Mesenchymal stem cell (in vitro differentiated cells and primary cell): ENCODE data around the gene POLR1B.
A peak's percentile ranks its signal among the peaks of the same experiment; 100 is the strongest.

Experiments used
- DNase-seq: peaks from one replicate; pipeline ENCODE4 v3.0.0-alpha.2; 2013
- H2AFZ ChIP-seq: one replicate; pipeline ENCODE4 v1.6.1; 2013; ENCODE audit warnings: low read depth, mild to moderate bottlenecking, control low read depth, inconsistent platforms, low read length, moderate library complexity
- H2AK5ac ChIP-seq: 2 replicates; pipeline ENCODE4 v1.6.1; 2013; ENCODE audit warnings: low read length, moderate library complexity, mild to moderate bottlenecking, inconsistent platforms; ENCODE audit not compliant: severe bottlenecking
- H2BK120ac ChIP-seq: one replicate; pipeline ENCODE4 v1.6.1; 2013; ENCODE audit warnings: low read depth, mild to moderate bottlenecking, inconsistent platforms, low read length, moderate library complexity
- H2BK12ac ChIP-seq, 2 experiments: one replicate each; pipeline ENCODE4 v1.6.1; 2013; ENCODE audit warnings: inconsistent platforms in 2 of 2, low read length in 2 of 2, mild to moderate bottlenecking in 2 of 2, moderate library complexity in 2 of 2, control low read depth in 1 of 2
- H2BK15ac ChIP-seq: one replicate; pipeline ENCODE4 v1.6.1; 2013; ENCODE audit warnings: mild to moderate bottlenecking, low read depth, inconsistent platforms; ENCODE audit not compliant: poor library complexity, severe bottlenecking
- H2BK5ac ChIP-seq: 2 replicates; pipeline ENCODE4 v1.6.1; 2013; ENCODE audit warnings: low read depth, mild to moderate bottlenecking, low read length, control low read depth, inconsistent platforms; ENCODE audit not compliant: poor library complexity, severe bottlenecking
- H3K14ac ChIP-seq, 2 experiments: one replicate each; pipeline ENCODE4 v1.6.1; 2013; ENCODE audit warnings: inconsistent platforms in 2 of 2, low read length in 2 of 2, control low read depth in 1 of 2, mild to moderate bottlenecking in 1 of 2, moderate library complexity in 1 of 2
- H3K18ac ChIP-seq, 2 experiments: one replicate each; pipeline ENCODE4 v1.6.1; 2013; ENCODE audit warnings: inconsistent platforms in 2 of 2, low read length in 2 of 2, control low read depth in 1 of 2, low read depth in 1 of 2, mild to moderate bottlenecking in 1 of 2
- H3K23ac ChIP-seq, 2 experiments: one replicate each; pipeline ENCODE4 v1.6.1; 2013; ENCODE audit warnings: inconsistent platforms in 2 of 2, low read length in 2 of 2, mild to moderate bottlenecking in 2 of 2, moderate library complexity in 2 of 2, control low read depth in 1 of 2
- H3K27ac ChIP-seq: 2 replicates; pipeline ENCODE4 v1.5.1; 2013; ENCODE audit warnings: mild to moderate bottlenecking, moderate library complexity, low read length, control low read depth, inconsistent platforms; ENCODE audit not compliant: poor library complexity, severe bottlenecking
- H3K27me3 ChIP-seq, 2 experiments: 2 replicates each; pipeline versions ENCODE4 v1.6.1 to v1.7.0; 2013; ENCODE audit warnings: low read length in 2 of 2, mild to moderate bottlenecking in 2 of 2, moderate library complexity in 2 of 2, control low read depth in 1 of 2, inconsistent platforms in 1 of 2; ENCODE audit not compliant: control insufficient read depth in 1 of 2, insufficient read depth in 1 of 2
- H3K36me3 ChIP-seq, 2 experiments: 2 replicates each; pipeline versions ENCODE4 v1.6.1 to v1.7.0; 2013; ENCODE audit warnings: low read length in 2 of 2, control low read depth in 1 of 2, inconsistent platforms in 1 of 2, low read depth in 1 of 2, mild to moderate bottlenecking in 1 of 2; ENCODE audit not compliant: insufficient read depth in 2 of 2, control insufficient read depth in 1 of 2
- H3K4ac ChIP-seq, 2 experiments: one replicate each; pipeline ENCODE4 v1.6.1; 2013; ENCODE audit warnings: inconsistent platforms in 2 of 2, low read length in 2 of 2, mild to moderate bottlenecking in 2 of 2, moderate library complexity in 2 of 2, control low read depth in 1 of 2, low read depth in 1 of 2
- H3K4me1 ChIP-seq: 2 replicates; pipeline ENCODE4 v1.6.1; 2013; ENCODE audit warnings: low read depth, low read length, control low read depth; ENCODE audit not compliant: control insufficient read depth, insufficient read depth
- H3K4me2 ChIP-seq: 2 replicates; pipeline ENCODE4 v1.6.1; 2013; ENCODE audit warnings: low read length, mild to moderate bottlenecking, inconsistent platforms; ENCODE audit not compliant: poor library complexity, severe bottlenecking
- H3K4me3 ChIP-seq, 2 experiments: 2 replicates each; pipeline versions ENCODE4 v1.5.1 to v1.7.0; 2013; ENCODE audit warnings: low read length in 2 of 2, mild to moderate bottlenecking in 2 of 2, control low read depth in 1 of 2, low read depth in 1 of 2; ENCODE audit not compliant: insufficient read depth in 1 of 2
- H3K79me1 ChIP-seq: replicated peaks from 2 replicates; pipeline ENCODE4 v1.6.1; 2013; ENCODE audit warnings: mild to moderate bottlenecking, control low read depth, low read length, inconsistent platforms; ENCODE audit not compliant: poor library complexity, severe bottlenecking
- H3K9ac ChIP-seq: 2 replicates; pipeline ENCODE4 v1.7.0; 2013; ENCODE audit warnings: mild to moderate bottlenecking, low read length, moderate library complexity
- H3K9me3 ChIP-seq: 2 replicates; pipeline ENCODE4 v1.7.0; 2013; ENCODE audit warnings: mild to moderate bottlenecking, low read length; ENCODE audit not compliant: control insufficient read depth
- H4K8ac ChIP-seq: one replicate; pipeline ENCODE4 v1.6.1; 2013; ENCODE audit warnings: inconsistent platforms, mild to moderate bottlenecking, low read length, moderate library complexity
- H4K91ac ChIP-seq: one replicate; pipeline ENCODE4 v1.6.1; 2013; ENCODE audit warnings: mild to moderate bottlenecking, low read length, inconsistent platforms
- WGBS: methylation state at CpG from one replicate; pipeline ENCODE4 v1.1.7; 2013; ENCODE audit warnings: mixed read lengths; 5-methylcytosine and 5-hydroxymethylcytosine counted together

POLR1B gene

DNA sequence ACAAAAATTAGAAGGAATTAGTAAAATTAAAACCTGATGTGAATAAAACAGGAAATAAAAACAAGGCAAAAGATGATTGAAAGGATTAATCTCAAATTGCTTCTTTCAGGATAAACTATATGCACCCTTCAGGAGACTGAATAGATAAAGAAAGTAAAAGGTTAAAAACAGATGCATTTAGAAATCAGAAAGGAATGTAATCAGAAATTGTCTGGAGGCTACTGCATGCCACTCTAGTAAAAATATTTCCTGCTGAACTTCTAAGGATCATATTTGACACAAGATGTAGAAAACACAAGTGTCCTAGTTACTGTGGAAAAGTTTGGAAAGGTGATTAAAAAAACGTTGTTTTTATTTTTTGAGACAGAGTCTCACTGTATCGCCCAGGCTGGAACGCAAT lies 58.4 kb downstream of the POLR1B start:
- Histone ChIP-seq H3K9ac (peak overlapping the region; percentile 58), H3K4ac (no peak overlapping the region), H3K36me3 (no peaks in the 10 kb centered on the region), H3K4me3 (peak overlapping the region in 1 of 2 experiments; percentile 28), H3K9me3 (no peaks in the 10 kb centered on the region), H3K4me2 (no peak overlapping the region), H3K79me1 (no peaks in the 10 kb centered on the region), H3K23ac (no peak overlapping the region), H2AFZ (no peak overlapping the region), H3K27ac (no peak overlapping the region), H2BK120ac (no peak overlapping the region), H3K27me3 (no peaks in the 10 kb centered on the region), H2BK15ac (no peak overlapping the region), H3K4me1 (no peaks in the 10 kb centered on the region), H2BK5ac (no peak overlapping the region), H3K18ac (no peak overlapping the region), H4K91ac (no peak overlapping the region), H2BK12ac (no peak overlapping the region), H2AK5ac (no peak overlapping the region), H3K14ac (no peak overlapping the region), H4K8ac (no peak overlapping the region)
- no peak for DNase-seq
- 90% methylated on average over 3 of the region's 3 CpGs for WGBS

DNA sequence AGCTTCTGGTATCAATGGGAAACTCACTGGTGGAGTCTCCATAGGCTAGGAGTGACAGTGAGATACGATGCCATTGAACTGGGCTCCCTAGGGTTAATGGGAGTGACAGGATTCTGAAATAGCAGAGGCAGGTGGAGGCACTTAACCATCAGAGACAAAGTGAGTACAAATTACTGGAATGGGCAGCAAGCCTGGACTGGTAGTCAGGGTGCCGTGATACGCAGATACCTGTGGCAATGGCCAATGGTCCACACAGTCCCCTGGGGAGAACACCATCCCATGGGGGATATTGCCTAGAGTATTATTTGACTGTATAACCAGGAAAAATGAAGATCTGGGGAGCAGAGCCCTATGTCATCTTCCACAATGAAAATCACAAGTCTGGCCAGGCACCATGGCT lies 59.5 kb downstream of the POLR1B start:
- Histone ChIP-seq H2AFZ (no peak overlapping the region), H3K9ac (no peak overlapping the region), H2BK12ac (peak overlapping the region in 1 of 2 experiments; percentile 56), H3K79me1 (no peaks in the 10 kb centered on the region), H4K91ac (peak overlapping the region; percentile 78), H3K36me3 (no peaks in the 10 kb centered on the region), H2BK15ac (peak overlapping the region; percentile 77), H4K8ac (no peak overlapping the region), H2AK5ac (peak overlapping the region; percentile 36), H3K4me3 (no peak overlapping the region), H3K4ac (no peak overlapping the region), H2BK5ac (no peak overlapping the region), H3K23ac (no peak overlapping the region), H3K4me2 (no peak overlapping the region), H3K27ac (no peak overlapping the region), H3K4me1 (no peaks in the 10 kb centered on the region), H3K27me3 (no peaks in the 10 kb centered on the region), H3K18ac (no peak overlapping the region), H3K14ac (no peak overlapping the region), H2BK120ac (no peak overlapping the region), H3K9me3 (no peaks in the 10 kb centered on the region)
- DNase-seq: no peak
- WGBS: 91% methylated on average over 3 of the region's 3 CpGs

DNA sequence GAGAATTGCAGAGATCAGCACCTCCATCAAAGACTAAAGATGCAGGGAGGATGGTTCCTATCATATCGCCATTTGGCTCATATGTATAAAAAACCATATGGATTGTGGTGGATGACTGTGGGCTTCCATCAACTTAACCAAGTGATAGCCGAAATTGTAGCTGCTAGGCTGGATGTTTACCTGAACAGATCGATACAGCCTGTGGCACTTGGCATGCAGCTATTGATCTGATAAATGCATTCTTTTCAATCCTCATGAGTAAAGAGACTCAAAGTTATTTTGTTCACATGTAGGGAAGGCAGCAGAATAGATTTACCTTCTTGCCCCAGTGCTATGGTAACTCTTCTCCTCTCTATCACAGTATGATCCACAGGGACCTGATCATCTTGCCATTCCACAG lies 60.7 kb downstream of the POLR1B start:
- H4K8ac ChIP-seq: no peak overlapping the region
- no peak for DNase-seq
- no peaks in the 10 kb centered on the region for H3K4me1 ChIP-seq
- no peak overlapping the region for H2AFZ ChIP-seq
- H2BK12ac ChIP-seq: no peak overlapping the region
- no peak overlapping the region for H3K4me3 ChIP-seq
- no peak overlapping the region for H2BK120ac ChIP-seq
- H3K36me3 ChIP-seq: no peaks in the 10 kb centered on the region
- no peak overlapping the region for H2BK15ac ChIP-seq
- no peak overlapping the region for H2BK5ac ChIP-seq
- no peak overlapping the region for H3K9ac ChIP-seq
- no peak overlapping the region for H3K4me2 ChIP-seq
- no peaks in the 10 kb centered on the region for H3K9me3 ChIP-seq
- no peak overlapping the region for H3K14ac ChIP-seq
- no peak overlapping the region for H3K27ac ChIP-seq
- H3K23ac ChIP-seq: no peak overlapping the region
- no peaks in the 10 kb centered on the region for H3K27me3 ChIP-seq
- no peak overlapping the region for H3K4ac ChIP-seq
- WGBS: 100% methylated on average over 3 of the region's 3 CpGs
- no peaks in the 10 kb centered on the region for H3K79me1 ChIP-seq
- no peak overlapping the region for H3K18ac ChIP-seq
- H4K91ac ChIP-seq: no peak overlapping the region
- H2AK5ac ChIP-seq: no peak overlapping the region

- Histone ChIP-seq H3K14ac (no peak overlapping the region), H3K18ac (peak overlapping the region in 1 of 2 experiments; percentile 21), H2BK120ac (no peak overlapping the region), H3K4ac (no peak overlapping the region), H3K4me3 (no peak overlapping the region), H3K23ac (no peak overlapping the region), H3K27me3 (no peaks in the 10 kb centered on the region), H4K91ac (no peak overlapping the region), H3K4me2 (no peak overlapping the region), H3K27ac (no peak overlapping the region), H2BK12ac (peak overlapping the region in 1 of 2 experiments; percentile 18), H2AFZ (no peak overlapping the region), H2BK15ac (no peak overlapping the region), H3K9ac (no peak overlapping the region), H3K36me3 (no peaks in the 10 kb centered on the region), H3K4me1 (no peaks in the 10 kb centered on the region), H3K9me3 (no peaks in the 10 kb centered on the region), H2BK5ac (no peak overlapping the region), H4K8ac (no peak overlapping the region), H2AK5ac (no peak overlapping the region), H3K79me1 (no peaks in the 10 kb centered on the region)
- 88% methylated on average over 2 of the region's 2 CpGs for WGBS
- DNase-seq: no peak
Observed at GRCh38 chr2:112603731-112604130, 61.5 kb downstream of the POLR1B start.
